Keratinocyte (primary cell): ENCODE results near the gene GTF2A1L.

Experiments
- CTCF ChIP-seq, 3 experiments: IDR thresholded peaks in 1 of 3; conservative IDR thresholded peaks in 1 of 3; optimal IDR thresholded peaks in 1 of 3; 2 replicates in 2 of 3; 3 replicates in 1 of 3; pipeline versions ENCODE3 to v1.5.1; 2011; ENCODE audit warnings: low read length in 3 of 3, mild to moderate bottlenecking in 3 of 3, moderate library complexity in 2 of 3, control low read depth in 1 of 3, inconsistent platforms in 1 of 3; ENCODE audit not compliant: insufficient read depth in 2 of 3; ENCODE audit errors: extremely low read depth in 1 of 3
- EZH2 ChIP-seq: IDR thresholded peaks from one replicate; pipeline ENCODE4 v1.6.1; 2012; ENCODE audit warnings: inconsistent platforms, mild to moderate bottlenecking, low read length, moderate library complexity

DNA sequence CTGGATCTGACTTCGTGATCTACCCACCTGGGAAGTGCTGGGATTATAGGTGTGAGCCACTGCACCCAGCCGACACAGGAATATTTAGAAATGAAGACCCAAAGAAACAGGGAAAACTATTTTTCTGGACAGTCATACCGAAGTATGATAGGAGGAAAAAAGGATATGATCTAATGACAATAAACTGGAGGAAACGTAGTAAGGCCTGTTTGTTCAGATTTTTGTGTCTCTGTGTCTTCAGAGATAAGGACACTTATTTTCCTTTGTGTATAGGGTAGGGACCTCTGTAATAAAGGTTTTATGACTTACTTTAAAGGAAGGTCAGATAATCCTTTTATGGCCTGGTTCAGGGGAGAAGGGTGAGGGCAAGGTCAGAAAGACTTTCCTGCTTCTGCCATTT lies 55.9 kb downstream of the GTF2A1L start:
- no peak for TF ChIP-seq CTCF (optimal IDR thresholded peaks at IDR 0.05 in 1 of 3, IDR thresholded peaks at IDR 0.05 in 1 of 3, conservative IDR thresholded peaks at IDR 0.05 in 1 of 3; ENCODE audit: extremely low read depth in 1 of 3, insufficient read depth in 2 of 3, low read length in 3 of 3)
- TF ChIP-seq EZH2 = no peak
